Mesenteric fat pad (tissue), 1 donor: Measurements from ENCODE around the gene CRB1. TPM values are rescaled to one million over a fixed set of nuclear protein-coding genes. Genes with fewer than 3 reads are reported as not detected.
"Not testable (repeated sequence)": the region's sequence is repeated elsewhere in the genome, so short reads cannot be mapped to it uniquely, and the experiment has no call there.

ENCODE experiments used
- DNase-seq: peaks from one replicate; pipeline ENCODE4 v3.0.0-alpha.2; 2020; ENCODE audit warnings: low spot score
- total RNA-seq: library from RNA; stranded (reverse); fragmentation: NEBNext Ultra II Directional; extraction: Animal tissue kit (Norgen Biotek cat#: 25700); gene quantifications from one replicate; pipeline ENCODE4 v1.2.1, GENCODE V29; 2021
- donor health status: DM: yes; HTN: yes; CAD: no.

The CRB1 gene
- total RNA-seq, 1 donor from 2014 or later: 0.48 TPM

- no peak for DNase-seq
Measured at GRCh38 chr1:197397895-197398294, 129.8 kb downstream of the CRB1 start.

DNA sequence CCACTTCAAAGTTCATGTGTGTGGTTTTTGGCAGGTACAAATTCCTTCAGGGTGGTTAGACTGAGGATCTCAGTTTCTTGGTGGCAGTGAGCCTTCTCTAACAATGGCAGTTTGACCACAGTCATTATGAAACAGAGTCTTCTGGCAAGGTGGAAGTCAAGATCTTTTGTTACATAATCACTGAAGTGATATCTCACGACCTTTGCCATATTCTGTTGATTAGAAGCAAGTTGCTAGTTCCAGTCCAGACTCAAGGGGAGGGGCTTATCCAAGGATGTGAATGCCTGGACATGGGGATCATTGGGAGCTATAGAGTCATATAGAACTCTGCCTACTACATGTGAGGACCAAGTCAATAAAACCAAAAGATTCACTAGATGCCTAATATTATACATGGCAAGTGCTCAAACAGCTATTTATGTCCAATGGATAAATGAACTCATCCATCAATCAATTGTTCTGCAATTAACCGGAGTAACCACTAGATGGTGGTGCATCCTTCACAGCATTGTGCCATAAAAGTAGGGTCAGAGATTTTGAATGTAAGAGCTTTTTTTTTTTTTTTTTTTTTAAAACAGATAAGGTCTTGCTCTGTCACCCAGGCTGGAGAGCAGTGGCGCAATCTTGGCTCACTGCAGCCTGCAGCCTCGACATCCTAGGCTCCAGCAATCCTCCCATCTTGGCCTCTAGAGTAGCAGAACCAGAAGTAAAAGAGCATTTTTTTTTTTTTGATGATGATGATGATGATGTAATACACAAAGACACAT, 131.9 kb downstream of the CRB1 start:
- no peak for DNase-seq

DNA sequence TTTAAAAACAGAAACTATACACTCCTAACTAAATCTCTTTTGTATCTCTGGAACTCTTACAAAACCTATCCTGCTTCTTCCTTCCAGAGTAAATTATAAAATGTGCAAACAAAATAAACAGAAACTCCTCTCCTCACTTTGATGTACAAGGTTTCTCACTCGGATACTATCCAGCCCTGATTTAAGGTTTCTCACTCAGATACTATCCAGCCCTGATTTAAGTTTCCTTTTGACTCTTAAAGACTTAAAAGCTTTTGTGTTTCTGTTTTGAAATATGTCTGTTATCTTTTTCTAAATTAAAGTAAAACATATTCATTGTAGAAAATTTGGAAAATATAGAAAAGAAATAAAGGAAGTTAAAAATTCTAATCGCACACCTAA, 132.5 kb downstream of the CRB1 start:
- DNase-seq: no peak

DNA sequence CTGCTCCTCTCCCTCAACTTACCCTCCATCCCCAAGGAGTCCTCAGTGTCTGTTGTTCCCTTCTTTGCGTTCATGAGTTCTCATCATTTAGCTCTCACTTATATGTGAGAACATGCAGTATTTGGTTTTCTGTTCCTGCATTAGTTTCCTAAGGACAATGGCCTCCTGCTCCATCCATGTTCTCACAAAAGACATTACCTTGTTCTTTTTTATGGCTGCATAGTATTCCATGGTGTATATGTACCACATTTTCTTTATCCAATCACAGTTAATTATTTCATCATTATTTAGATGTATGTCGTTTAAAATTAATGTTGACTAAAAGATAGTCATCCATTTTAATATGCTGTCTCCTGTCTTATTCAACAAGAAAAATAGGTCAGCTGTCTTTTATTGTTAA, 134.1 kb downstream of the CRB1 start:
- DNase-seq: no peak

DNA sequence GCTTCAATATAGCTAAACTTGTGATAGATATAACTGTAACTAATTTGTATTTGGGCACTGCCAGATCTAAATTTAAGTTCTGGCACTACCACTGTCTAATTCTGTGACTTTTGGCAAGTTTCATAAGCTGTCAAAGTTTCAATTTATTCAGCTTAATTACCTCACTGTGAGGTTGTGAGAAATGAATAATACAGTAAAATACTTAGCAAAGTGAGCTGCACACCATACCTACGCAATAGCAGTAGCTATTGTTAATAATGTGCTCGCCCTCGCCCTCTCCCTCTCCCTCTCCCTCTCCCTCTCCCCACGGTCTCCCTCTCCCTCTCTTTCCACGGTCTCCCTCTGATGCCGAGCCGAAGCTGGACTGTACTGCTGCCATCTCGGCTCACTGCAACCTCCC, 136.7 kb downstream of the CRB1 start:
- DNase-seq: not testable (repeated sequence)

DNA sequence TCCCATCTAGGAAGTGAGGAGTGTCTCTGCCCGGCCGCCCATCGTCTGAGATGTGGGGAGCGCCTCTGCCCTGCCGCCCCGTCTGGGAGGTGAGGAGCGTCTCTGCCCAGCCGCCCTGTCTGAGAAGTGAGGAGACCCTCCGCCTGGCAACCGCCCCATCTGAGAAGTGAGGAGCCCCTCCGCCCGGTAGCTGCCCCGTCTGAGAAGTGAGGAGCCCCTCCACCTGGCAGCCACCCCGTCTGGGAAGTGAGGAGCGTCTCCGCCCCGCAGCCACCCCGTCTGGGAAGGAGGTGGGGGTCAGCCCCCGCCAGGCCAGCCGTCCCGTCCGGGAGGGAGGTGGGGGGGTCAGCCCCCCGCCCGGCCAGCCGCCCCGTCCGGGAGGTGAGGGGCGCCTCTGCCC, 137.6 kb downstream of the CRB1 start:
- DNase-seq: not testable (repeated sequence)

- no peak for DNase-seq
Measured at GRCh38 chr1:197413564-197413963, 145.5 kb downstream of the CRB1 start.

DNA sequence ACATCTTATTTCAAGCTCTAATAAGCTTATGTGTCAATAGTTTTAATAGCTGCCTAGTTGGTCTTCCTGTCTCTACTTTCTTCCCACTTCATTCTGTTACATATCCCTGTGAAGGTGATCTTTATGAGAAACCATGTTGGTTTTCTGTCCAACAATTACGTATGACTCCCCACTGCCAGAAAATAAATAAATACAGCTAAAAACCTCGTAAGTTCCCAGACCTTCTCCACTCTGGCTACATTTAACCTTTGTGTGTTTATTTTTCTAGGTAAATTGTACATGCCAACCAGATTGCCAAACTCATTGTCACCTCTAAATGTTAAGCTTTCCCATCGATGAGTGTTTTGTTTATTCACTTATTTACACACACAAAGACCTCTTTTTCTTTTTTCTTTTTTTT, 147.2 kb downstream of the CRB1 start:
- DNase-seq: no peak

DNA sequence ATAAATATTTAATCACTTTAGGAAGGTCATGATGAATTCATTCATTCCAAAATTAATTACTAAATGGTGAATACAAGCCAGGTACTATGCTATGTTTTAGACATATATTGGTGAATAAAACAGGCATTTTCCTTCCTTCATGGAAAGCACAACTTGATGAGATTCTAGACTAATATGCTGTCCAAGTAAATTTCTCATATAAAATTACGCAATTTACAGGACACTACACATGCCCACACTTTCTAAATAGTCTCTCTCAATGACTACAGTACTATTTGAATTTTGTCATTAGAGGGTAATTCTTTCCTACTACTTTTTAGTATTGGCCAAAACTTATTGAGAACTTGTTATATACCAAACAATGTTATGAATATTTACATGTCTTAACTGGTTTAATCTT, 150.6 kb downstream of the CRB1 start:
- DNase-seq: no peak

DNA sequence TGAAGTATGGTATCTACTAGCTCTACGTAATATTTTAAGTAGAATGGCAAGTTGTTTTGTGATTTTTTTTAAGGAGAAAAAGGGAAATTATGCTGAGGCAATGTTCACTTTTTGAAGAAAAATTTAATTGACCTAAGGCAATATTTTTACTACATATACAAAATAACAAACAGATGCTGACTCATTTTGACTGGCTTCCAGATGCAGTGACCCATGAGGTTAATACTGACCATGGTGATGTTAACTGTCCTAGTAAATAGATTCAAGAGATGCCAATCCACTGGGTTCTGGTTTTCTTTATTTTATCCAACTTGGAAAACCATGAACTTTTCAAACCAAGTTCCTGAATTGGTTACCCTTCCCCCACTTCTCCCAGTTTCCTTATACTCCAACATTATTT, 154.9 kb downstream of the CRB1 start:
- no peak for DNase-seq

DNA sequence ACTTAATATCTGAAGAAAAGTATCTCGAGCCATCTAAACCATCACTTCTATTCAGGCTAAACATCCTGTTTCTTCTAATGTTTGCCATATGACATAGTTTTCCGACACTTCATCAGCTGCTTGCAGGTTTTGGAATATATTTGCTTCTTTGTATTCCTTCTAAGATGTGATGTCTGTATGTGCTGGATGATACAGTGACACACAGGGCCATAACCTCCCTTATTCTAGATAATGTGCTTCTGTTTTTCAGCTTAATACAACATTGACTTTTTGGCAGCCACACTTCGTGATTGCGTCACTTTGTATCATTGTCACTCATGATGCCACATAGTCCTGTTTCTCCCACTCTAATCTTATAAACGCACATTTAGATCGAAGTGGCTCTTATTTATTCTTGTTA, 156.3 kb downstream of the CRB1 start:
- DNase-seq: no peak

- DNase-seq: no peak
Measured at GRCh38 chr1:197429372-197429771, 161.3 kb downstream of the CRB1 start.

DNA sequence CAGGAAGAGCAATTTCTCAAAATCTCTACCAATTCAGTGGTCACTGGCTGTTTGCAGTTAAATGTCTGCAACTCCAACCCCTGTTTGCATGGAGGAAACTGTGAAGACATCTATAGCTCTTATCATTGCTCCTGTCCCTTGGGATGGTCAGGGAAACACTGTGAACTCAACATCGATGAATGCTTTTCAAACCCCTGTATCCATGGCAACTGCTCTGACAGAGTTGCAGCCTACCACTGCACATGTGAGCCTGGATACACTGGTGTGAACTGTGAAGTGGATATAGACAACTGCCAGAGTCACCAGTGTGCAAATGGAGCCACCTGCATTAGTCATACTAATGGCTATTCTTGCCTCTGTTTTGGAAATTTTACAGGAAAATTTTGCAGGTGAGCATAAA, 167.2 kb downstream of the CRB1 start:
- no peak for DNase-seq

DNA sequence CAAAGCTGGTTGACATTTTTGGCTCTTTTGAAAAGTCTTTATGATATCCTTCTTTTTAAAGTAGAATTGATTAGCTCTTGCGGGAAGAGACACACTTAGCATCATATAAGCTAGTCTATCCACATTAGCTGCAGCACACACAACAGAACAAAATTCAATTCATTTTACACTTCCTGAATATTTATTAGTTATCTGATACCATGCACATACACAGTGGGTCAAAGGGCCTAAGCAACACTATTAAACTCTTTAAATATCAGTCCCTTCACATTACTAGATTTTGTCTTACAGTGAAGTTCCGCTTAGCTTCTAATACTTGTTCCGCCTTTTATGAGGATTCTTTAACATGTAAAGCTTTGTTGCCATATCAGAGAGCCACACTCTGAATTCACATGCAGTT, 169.5 kb downstream of the CRB1 start:
- no peak for DNase-seq

GRCh38 chr1:197438010-197438790, 170.1 kb downstream of the CRB1 start:
- DNase-seq: no peak

DNA sequence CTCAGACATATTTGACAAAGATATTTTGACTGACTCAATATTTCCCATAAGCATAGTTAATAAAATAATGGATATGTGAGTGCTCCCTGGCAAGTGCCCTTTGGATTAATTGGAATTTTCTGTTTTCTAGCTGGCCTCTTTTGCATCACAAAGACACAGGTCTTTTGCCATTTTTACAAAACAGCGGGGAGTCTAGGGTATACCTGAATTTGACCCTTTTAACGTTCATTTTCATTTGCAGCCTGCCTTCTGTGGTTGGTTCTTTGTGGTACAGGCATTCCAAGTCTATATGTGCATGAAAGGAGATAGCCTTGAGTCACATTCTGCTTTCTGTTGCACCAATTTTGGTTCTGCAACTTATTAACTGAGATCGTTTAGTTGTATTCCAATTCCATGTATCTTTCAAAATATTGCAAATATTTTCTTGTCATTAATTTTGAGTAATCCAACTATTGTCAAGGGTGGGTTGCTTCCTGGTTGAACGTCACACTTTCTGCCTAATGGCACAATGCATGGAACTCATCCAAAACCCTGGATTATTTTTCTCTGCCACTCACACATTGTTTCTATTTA, 171.7 kb downstream of the CRB1 start:
- DNase-seq: no peak

GRCh38 chr1:197440715-197441114, 172.7 kb downstream of the CRB1 start:
- no peak for DNase-seq

DNA sequence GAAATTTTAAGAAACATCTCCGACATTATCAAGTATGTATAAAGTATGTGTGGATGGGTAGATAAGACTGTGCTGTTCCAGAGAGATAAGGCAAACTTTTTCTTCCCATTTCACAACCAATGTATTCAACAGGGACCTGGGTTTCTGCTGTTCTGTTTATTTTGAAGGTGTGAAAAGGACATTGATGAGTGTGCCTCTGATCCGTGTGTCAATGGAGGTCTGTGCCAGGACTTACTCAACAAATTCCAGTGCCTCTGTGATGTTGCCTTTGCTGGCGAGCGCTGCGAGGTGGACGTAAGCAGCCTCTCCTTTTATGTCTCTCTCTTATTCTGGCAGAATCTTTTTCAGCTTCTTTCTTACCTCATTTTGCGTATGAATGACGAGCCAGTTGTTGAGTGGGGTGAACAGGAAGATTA, 174.0 kb downstream of the CRB1 start:
- no peak for DNase-seq

- no peak for DNase-seq
Measured at GRCh38 chr1:197444755-197445154, 176.7 kb downstream of the CRB1 start.

GRCh38 chr1:197448121-197448779, 180.2 kb downstream of the CRB1 start:
- DNase-seq: no peak

DNA sequence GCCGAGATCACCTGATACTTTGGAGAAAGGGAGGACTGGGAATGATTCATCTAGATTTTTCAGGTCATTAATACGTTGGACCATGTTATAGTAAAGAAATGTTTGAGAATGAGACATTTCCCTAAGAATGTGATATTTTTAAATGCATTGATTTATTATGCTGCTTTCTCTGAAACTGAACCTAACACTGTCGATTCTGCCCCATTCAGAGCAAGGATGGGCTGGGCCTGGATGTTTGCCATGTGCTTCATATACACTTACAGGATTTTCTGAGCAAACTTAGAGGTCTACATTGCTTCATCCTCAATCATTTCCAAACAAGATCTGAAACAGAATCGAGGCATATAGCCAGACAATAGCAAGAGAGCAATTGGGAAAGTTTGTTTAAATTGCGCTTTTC, 183.3 kb downstream of the CRB1 start:
- no peak for DNase-seq
